GM18505 (cell line): ENCODE results near the gene DDX39A.
"Not testable (repeated sequence)": the region's sequence is repeated elsewhere in the genome, so short reads cannot be mapped to it uniquely, and the experiment has no call there.

Experiments used
- ATAC-seq: cut with Tn5 transposase; IDR thresholded peaks from one replicate; pipeline ENCODE4 v1.9.1; 2021; ENCODE audit not compliant: unreplicated experiment
- POLR2A ChIP-seq: IDR thresholded peaks from 4 replicates; pipeline ENCODE4 v1.6.1; 2011; ENCODE audit warnings: borderline replicate concordance; ENCODE audit not compliant: insufficient read depth, insufficient read length; ENCODE audit errors: extremely low read depth

The DDX39A gene

DNA sequence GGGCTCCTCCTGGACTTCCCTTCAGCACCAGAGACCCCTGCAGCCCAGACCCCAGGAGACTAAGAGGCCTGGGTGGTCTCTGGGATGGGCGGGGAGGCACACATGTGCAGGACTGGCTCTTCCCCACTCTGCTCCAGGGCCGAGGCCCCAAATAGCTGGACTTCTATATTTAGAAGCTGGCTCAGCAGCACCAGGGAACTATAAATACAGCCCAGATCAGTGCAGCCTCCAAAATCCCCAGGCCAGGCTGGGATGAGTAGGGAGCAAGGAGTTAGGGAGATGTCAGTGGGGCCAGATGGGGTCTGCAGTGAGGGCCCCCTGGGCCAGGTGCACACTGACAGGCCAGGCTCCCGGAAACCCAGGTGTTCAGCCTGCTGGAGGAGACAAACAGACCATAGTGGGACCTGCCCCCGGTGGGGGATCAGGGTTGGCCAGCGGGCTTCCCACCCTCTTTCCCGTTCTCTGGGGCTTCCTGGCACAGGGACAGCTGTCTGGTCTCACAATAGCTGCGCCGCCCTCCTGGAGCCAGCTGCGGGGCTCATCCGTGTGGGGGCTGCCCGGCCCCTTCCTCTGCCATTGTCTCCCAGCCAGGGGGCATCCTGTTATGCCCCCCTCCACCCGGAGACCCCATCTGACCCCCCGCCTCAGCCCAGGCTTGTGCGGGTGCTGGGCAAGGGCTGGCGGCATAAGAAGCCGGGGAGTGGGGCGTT is 43.4 kb downstream of the DDX39A start:
- peak; percentile 17 for ATAC-seq

DNA sequence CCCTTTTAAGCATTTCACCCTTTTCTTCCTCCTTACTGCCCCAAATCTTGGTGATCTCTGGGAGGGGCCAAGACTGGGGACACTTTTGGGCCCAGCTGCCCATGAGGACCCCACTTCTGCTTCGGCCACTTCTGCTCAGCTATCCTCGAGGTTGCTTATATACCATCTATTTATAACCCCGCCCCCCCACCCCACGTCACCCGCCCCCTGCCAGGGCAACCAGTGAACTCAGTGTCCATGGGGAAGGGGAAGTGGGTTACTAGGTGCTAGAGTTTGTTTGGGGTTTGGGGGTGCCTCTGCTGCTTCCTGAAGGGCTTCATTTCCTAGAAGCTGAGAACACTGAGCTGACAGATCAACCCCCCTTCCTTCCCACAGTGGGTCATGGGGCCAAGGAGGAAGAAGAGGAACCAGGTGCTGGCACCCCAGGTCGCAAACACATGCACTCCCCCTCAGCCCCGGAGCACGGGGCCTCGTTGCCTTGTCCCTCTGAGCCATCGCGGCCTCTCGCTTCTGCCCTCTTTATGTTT is 44.0 kb downstream of the DDX39A start:
- TF ChIP-seq POLR2A, result peak; percentile 40
- ATAC-seq, result peak; percentile 51

More for the DNA sequence above, 43.4 kb downstream of the DDX39A start:
- TF ChIP-seq POLR2A, result no peak

DNA sequence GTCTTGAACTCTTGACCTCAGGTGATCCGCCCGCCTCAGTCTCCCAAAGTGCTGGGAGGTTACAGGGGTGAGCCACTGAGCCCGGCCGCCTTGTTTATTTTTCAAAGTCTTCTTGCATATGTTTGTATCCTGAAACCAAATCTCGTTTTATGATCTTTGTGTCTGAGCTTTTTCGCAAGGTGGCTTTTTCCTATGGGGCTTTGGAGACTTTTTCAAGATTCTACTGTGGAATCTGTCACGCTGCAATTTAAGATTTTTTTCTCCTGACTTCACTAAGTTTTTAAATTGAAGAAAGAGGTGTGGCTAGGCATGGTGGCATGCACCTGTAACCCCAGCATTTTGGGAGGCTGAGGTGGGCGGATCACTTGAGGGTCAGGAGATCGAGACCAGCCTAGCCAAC is 44.8 kb downstream of the DDX39A start:
- ATAC-seq, result not testable (repeated sequence)

DNA sequence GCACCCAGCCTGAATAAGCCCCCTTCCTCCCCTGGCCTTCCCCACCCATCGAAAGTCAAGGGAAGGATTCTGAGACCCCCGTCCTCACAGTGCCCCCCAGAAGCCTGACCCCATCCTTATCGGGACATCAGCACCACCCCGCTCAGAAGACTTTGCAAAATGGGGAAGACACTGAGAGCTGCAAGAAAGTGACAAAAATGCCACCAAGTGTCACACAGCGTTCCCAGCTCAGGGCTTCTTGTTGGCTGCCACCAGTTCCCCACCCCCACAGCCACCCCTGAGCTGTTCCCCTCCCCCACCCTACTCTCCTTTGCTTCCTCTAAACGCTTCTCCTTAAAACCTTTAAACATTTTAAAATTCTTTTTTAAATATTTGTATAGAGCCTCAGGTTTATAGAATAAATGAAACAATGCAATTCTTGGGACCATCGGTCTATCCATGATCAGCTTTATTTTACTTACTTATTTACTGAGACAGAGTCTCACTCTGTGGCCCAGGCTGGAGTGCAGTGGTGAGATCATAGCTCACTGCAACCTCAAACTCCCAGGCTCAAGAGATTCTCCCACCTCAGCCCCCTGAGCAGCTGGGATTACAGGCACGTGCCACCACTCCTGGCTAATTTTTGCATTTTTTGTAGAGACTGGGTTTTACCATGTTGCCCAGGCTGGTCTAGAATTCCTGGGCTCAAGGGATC is 46.6 kb downstream of the DDX39A start:
- ATAC-seq, result not testable (repeated sequence)

DNA sequence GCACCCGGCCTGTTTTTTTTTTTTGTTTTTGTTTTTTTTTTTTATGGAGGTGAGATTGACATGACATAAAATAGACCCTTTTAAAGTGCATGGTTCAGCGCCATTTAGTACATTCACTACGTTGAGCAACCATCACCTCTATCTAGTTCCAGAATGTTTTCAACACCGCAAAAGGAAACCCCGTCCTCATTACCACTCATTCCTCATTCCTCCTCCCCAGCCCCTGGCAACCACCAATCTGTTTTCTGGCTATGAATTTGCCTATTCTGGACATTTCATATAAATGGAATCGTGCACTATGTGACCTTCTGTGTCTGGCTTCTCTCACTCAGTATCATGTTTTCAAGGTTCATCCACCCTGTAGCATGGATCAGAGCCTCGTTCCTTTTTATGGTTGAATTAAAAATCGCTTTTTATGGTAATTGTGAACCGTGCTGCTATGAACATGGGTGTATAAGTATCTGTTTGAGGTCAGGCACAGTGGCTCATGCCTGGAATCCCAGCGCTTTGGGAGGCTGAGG is 47.8 kb downstream of the DDX39A start:
- no peak for ATAC-seq
- no peak for TF ChIP-seq POLR2A

DNA sequence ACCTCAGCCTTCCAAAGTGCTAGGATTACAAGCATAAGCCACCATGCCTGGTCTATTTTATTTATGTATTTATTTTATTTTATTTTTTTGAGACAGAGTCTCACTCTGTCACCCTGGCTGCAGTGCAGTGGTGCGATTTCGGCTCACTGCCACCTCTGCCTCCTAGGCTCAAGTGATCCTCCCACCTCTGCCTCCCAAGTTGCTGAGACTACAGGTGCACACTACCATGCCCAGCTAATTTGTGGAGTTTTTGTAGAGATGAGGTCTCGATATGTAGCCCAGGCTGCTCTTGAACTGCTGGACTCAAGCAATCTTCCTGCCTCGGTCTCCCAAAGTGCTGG is 48.2 kb downstream of the DDX39A start:
- ATAC-seq, result no peak
- TF ChIP-seq POLR2A, result no peak

DNA sequence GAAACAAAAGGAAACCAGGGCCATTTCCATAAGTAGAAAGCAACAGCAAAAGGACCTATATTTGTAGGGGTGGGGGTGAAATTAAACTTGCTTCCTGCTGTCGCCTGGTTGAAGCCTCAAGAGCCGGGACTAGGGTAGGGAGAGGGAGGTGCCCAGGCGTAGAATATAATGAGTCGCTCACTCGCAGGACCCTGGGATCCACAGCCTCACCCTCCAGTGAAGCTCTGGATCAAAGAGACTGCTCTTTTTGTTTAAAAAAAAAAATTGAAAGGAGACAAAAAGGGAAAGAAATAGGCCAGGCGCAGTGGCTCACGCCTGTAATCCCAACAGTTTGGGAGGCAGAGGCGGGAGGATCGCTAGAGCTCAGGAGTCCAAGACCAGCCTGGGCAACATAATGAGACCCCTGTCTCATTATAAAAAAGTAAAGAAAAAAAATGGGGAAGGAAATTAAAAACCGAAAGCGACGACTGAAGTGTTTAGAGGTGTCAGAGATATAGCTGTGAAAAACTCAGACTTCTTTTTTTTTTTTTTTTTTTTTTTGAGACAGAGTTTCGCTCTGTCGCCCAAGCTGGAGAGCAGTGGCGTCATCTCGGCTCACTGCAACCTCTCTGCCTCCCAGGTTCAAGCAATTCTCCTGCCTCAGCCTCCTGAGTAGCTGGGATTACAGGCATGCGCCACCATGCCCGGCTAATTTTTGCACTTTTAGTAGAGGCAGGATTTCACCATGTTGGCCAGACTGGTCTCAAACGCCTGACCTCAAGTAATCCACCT is 48.8 kb downstream of the DDX39A start:
- ATAC-seq, result no peak
- peak; percentile 14 for TF ChIP-seq POLR2A

DNA sequence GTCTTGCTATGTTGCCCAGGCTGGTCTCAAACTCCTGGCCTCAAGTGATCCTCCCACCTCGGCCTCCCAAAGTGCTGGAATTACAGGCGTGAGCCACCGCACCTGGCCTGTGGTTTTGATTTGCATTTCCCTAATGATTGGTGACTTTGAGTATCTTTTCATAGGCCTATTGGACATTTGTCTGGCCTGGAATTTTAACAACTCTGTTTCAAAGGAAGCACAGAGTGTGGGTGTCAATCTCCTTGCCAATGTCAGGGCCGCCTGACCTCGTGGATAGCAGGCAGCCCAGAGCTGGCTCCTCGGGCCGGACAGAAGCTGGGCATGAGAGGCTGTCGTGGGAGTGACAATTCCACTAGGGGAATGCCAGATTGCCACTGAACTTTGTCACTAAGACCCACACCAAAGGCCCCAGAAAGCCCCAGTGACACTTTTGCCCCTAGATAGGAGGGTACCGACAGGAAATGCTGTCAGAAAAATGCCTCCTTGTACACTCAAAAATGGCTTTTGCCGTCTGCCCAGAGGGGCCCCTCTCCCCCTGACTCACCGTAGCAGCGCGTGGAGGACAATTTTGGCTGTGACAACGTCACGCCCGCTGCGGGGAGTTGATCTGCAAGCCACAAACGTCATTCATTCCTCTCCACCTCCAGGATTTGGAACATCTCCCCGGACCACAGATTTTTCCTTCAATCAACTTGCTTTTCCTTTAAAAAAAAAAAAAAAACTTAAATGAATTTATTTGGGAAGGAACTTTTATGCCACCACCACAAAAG is 49.6 kb downstream of the DDX39A start:
- TF ChIP-seq POLR2A, result peak; percentile 47
- no peak for ATAC-seq

DNA sequence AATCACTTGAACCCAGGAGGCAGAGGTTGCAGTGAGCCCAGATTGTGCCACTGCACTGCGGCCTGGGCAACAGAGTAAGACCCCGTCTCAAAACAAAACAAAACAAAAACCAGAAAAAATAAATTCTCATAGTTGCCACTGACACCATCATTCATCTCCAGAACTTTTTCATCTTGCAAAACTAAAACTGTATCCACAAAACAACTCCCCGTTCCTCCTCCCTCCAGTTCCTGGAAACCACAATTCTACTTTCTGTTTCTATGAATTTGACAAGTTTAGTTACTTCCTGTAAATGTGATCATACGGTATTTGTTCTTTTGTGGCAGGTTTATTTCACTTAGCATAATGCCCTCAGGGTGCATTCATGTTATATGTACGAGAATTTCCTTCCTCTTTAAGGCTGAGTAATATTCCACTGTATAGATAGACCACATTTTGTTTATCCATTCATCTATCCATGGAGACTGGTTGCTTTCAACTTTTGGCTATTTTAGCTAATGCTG is 51.1 kb downstream of the DDX39A start:
- TF ChIP-seq POLR2A, result no peak
- ATAC-seq, result no peak

DNA sequence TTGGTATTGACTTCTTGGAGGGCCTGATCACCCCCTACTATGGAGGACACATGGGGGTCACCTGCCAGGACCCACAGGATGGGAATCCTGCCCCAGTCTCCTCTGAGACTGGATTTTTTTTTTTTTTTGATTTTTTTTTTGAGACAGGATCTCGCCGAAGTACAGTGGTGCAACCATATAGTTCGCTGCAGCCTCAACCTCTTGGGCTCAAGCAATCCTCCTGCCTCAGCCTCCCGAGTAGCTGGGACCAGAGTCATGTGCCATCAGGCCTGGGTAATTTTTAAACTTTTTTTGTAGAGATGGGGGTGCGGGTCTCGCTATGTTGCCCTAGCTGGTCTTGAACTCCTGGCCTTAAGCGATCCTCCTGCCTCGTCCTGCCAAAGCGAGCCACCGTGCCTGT is 52.1 kb downstream of the DDX39A start:
- TF ChIP-seq POLR2A, result no peak
- no peak for ATAC-seq

DNA sequence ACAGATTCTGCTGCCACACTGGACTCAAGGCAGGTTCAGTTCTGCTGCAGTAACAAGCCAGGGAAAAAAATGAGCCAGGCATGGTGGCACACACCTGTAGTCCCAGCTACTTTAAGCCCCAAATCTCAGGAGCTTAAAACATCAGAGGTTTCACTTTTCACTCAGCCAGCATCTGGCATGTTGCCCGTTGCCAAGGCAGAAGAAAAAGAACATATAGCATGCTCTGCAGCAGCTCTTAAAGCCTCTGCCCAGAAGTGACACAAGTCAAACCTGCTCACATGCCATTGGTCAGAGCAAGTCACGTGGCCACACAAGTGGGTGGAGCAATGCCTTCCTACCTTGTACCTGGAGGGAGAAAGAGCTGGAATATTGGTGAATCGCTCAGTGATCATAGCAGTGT is 52.6 kb downstream of the DDX39A start:
- peak; percentile 39 for ATAC-seq
- TF ChIP-seq POLR2A, result peak; percentile 43

DNA sequence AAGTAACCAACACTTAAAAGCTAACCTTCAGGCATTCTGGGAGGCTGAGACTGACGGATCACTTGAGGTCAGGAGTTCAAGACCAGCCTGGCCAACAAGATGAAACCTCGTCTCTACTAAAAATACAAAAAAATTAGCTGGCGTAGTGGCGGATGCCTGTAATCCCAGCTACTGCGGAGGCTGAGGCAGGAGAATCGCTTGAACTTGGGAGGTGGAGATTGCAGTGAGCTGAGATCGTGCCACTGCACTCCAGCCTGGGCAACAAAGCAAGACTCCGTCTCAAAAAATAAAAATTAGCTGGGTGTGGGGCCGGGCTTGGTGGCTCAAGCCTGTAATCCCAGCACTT is 55.1 kb downstream of the DDX39A start:
- not testable (repeated sequence) for ATAC-seq

DNA sequence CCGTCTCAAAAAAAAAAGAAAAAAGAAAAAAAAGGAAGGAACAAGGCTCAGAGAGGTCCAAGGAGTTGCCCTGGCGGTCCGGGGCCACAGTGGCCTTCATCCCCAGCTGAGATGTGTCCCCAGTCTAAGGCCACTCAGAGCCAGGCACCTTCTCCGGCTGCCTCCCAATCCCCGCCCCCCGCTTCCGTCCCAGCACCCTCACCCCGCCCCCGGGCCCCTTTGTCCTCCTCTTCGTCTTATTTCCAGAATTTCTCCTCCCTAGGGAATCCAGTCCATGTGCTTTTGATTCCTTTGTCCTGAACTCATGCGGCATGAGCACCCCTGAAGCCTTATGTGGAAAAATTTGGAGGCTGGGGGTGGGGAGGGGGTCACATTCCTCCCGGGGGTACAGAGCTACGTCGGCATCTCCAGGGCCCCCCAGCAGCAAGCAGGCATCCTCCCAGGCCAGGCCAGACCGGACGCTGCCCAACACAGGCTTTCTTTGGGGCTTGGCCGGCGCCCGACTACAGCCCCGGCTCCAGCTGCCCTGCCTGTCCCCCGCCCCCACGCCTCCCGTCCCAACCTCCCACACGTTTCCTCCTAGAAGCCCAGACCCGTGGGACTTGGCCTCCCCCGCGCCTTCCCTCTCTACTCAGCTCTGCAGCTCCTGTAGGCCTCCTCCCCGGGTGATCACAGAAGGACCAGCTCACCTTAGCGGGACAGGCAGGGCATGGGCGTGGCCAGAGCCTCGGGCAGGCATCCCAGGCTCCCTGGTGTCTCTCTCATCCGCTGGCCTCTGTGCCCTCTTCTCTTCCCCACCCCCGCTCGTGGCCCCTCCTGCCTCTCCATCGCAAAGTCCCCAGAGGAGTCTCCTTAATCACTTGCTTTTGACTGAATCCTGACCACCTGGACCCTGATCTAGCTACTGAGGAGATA is 55.7 kb downstream of the DDX39A start:
- no peak for TF ChIP-seq POLR2A
- no peak for ATAC-seq
